Measurements from ENCODE around the gene POC1B.

Gene POC1B

DNA sequence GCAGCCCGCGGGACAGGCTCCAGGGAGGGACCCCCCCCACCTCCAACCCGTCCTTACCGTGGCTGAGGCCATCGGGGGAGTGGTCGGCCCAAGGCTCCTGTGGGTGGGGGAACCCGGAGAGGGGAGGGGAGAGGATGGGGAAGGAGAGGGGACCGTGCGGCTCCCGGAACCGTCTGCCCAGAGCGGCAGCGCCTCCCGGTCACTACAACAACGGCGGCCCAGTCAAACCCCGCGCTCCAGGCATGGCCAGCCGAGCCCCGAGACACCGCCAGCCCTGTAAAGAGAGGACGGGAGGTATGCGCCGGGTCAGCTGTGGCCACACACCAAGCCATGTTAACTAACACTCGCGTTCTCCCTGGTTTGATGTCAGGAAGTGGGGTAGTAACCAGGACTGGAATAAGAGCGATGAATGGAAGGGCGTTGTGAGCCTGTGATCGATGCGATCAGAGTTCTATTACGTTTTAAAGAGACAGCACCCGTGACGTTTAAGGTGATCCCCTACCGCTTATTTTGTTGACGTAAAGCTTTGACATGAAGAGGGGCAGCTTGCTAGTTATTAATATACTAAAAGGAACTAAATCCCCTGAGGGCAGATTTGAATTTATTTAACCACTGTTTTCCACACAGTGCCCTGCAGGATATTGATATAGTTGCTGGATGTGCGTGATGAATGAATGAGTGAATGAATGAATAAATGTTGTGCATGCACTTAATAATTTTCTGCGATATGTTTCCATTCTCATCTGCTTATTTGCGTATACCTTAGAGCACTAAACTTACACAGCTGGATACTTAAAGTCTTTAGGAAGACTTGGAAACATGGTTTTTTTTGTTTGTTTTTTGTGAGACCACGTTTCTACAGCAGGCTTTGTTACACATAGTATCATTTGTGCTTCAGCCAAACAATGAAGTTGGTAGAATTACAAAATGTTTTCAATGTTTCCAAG lies at the start of gene POC1B:
POC1B (minus strand) TSS at position 224 of the 947 bp plus-strand sequence; CDS start at position 72, 152 bp downstream.
- DNase-seq (ENCODE audit: low spot score): peak; percentile 79

- no peak for DNase-seq (ENCODE audit: low spot score)
Measured at GRCh38 chr12:89575374-89575773, 49.5 kb upstream of the POC1B start.

GRCh38 chr12:89574736-89575208 lies 48.9 kb upstream of the POC1B start:
- no peak for DNase-seq (ENCODE audit: low spot score)

DNA sequence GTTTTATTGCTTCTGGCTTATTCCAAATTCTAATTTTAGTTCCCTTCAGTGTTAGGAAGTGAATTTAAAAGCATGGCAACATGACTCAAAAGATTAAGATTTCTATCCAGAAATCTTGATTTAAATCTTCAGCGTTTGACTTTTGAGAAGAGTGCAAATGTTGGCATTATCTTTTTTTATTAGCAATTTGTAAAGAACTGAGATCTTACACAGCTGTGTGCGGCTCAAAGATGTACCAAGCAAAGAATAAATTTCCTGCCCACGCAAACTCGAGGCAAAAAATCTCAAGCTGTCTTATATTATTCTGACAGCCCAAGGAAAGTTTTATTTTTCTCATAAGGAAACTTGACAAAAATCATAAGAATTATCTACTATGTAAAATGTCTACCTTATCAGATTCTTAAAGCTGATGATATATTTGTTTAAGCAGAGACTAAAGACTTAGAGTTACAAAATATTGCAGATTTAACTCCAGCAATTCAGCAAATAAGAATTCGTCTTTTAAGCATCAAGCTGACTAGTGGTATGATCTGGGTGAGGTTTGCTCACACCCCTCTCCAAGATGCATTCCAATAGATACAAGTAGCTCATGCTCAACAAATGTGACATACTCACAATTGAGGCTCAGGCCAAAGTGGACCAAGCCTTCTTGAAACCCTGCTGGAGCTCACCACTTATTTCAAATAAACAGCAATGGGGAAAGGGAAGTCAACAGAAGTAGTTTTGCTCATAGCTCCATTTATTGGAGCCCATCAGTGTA lies 47.4 kb upstream of the POC1B start:
- DNase-seq (ENCODE audit: low spot score): no peak

DNA sequence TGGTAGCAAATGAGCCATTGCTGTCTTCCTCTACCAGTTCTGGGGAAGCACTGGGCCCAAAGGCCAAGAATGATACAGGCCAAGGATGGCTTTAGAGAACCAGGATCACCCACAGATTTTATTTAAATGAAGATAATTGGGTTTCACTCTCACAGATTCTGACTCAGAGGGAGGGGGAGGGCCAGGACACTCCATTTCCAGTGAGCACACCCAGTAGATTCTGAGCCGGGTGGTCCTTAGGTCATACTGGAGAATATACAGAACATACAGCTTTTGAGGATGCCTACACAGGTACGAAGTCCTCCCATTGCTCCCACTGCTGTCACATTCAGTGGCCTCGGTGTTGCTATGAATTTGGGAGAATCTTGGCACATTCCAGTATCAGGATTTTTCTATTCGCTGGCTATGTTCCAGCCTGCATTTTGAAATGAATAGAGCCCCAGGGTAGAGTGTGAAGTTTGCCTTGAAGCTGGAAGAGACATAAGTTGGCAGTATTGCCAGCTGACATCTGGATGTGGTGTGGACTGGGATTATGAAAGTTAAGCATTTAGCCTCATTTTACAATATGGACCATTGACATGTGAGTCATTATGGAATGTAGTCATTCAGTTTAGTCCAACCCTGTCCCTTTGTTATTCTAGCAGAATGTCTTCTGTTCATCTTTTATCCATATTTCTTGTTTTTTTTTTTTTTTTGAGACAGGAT lies 45.8 kb upstream of the POC1B start:
- DNase-seq (ENCODE audit: low spot score): no peak

DNA sequence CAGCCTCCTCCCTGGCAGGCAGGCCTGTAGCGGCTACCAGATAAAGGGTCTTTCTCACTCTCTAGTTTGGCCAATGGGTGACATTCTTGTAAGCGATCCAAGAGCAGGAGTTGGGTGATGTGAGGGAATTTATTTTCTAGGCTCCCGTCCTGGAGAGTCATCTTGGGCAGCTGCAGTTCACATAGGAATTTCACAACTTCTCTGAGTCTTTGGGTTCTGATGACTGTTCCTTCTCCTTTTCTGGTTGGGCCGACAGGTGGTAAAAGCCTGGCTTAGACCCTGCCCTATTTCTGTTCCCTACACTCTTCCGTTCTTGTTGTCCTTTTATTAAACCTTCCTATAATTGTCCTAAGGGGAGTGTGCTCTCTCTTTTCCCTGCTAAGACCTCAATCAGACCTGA lies 42.6 kb upstream of the POC1B start:
- no peak for DNase-seq (ENCODE audit: low spot score)

DNA sequence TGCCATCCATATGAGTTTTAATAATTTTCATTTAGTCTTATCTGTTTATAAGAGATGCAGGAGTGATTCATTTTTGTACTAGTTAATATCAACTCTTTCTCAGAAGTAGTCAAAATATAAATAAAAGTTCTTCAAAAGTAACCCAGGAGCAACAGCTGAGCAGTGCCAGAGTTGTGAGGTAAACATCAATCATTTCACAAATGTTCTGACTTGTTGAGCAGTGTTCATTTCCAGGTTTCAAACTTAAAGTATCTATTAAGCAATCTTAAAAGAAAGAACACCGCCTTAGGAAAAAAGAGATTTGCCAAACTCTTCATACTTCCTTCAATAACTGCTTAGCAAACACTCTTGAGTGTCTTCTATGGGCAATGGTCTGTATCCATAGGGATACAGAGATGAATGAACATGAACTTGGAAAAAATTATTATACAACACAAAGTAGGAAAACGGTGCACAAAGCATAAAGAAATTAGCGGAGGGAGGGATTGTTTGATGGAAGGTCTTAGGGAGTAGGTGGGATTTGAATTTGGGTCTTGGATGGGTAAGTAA lies 41.9 kb upstream of the POC1B start:
- no peak for DNase-seq (ENCODE audit: low spot score)

- no peak for DNase-seq (ENCODE audit: low spot score)
Measured at GRCh38 chr12:89566615-89567014, 40.8 kb upstream of the POC1B start.

DNA sequence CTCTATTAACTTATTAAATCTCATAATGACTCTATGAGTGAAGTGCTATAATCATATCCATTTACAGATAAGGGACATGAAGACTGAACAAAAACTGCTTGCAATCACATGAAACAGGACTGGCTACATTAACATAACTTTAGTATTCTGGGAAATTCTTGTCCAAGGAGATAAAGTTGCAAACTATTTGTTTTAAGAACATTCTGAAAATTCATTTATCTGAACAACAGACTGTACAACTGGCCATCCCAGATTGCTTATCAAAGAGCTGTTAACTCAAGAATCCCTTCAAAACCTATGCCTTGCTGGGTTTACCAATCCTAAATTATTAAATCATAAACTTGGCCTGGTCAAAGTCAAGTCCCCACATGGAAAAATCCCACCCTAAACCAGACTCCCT lies 39.2 kb upstream of the POC1B start:
- no peak for DNase-seq (ENCODE audit: low spot score)

DNA sequence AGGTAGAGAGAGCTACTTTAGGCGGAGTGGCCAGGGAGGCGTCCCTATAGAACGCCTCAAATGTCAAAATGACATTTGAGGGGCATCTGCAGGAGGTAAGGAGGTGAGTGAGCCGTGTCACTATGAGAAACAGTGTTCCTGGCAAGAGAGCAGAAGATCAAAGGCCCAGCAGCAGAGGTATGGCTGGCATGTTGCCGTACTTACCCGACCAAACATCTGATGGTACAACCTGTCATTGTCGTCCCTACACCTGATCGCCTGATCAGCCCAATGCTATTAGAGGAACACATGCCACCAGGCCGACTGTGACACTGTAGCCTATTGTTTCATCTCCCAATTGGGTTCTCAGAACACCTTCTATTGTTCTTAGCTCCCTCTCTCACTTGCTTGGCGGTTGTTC lies 33.9 kb upstream of the POC1B start:
- no peak for DNase-seq (ENCODE audit: low spot score)

DNA sequence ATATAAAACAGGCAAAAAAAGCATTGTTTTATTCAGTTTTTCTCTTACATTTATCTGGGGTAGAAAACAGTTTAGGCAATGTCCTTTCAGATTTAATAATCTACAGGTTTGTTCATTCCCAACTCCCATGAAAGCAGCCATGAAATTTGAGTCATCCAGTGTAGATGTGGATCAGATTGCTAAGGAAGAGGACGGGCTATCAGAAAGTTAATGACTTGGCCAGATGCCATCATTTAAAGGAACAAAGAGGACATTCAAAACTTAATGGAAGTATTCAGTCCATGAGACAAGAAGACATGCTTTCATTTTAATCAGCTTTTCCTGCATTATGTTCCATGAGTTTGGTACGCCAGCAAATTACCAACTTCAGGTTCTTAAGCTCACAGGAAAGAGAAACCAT lies 31.1 kb upstream of the POC1B start:
- DNase-seq (ENCODE audit: low spot score): no peak

DNA sequence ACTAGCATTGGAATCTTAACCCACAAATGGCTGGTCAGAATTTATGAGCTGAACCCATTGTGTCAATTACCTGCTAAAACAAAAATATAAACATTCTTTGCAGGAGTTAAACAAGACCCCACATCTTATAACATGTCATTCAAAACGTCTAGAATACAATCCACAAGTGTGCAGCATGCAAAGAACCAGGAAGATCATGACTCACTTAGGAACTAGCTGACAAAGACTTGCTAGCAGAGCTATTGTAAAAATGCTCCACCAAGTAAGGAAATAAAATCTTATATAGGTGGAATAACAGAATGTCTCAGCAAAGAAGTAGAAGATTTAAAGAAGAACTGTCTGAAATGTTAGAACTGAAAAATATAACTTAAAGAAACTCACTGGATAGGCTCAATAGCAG lies 26.5 kb upstream of the POC1B start:
- DNase-seq (ENCODE audit: low spot score): no peak

DNA sequence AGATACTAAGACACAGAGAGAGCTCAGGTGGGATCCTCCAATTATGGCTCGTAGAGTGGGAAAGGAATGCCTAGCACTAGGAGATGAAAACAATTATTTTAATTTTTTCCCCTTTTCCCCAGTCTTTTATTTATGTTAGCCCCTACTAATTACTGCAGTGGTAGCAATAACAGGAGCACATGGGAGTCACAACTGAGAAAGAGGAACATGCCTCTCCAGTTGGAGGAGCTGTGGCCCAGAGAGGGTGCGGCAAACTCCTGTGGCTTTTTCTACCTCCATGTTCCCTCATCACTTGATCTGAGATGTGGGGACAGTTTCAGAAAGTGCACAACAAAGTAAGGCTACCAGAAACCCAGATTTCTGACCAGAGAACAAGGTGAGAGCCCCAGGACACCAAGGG lies 25.9 kb upstream of the POC1B start:
- DNase-seq (ENCODE audit: low spot score): no peak

- DNase-seq (ENCODE audit: low spot score): no peak
Measured at GRCh38 chr12:89547101-89547500, 21.3 kb upstream of the POC1B start.

DNA sequence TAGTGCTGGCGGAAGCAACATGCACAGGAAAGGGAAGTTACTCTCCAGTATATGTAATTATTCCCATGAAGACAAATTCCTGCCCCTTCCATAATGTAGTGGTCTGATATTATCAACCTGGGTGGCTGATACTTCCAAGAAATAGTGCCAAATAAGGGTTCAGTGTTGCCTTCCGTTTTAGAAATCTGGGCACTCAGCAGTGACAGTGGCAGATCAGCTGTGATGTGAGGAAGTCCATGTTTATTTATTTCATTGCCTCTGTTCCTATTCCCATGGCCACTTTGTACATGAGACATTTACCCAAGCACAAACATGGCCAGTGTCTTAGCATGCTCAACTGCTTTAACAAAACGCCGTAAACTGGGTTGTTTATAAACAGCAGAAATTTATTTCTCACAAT lies 20.3 kb upstream of the POC1B start:
- no peak for DNase-seq (ENCODE audit: low spot score)

DNA sequence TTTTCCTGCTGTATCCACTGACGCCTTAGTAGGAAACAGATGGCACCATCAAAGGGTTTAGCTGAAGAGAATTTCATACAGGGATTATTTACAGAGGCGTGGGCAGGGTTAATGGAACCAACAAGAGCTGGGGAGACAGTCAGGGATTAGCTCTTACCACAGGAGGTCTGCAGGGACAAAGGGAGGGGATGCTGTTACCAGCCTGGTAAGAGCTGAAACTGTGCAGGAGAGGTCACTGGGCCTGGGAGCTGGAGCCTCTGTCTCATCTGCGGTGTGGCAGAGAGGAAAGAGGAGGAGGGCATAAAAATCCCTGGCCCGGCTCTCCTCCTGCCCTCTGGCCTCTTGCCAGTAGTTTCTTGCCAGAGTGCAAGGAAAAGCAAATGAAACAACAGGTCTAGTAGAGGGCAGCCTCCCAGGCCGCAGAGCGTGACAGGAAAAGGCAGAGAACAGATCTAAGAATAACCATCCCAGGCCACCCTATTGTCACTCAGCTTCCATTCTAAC lies 18.9 kb upstream of the POC1B start:
- no peak for DNase-seq (ENCODE audit: low spot score)

DNA sequence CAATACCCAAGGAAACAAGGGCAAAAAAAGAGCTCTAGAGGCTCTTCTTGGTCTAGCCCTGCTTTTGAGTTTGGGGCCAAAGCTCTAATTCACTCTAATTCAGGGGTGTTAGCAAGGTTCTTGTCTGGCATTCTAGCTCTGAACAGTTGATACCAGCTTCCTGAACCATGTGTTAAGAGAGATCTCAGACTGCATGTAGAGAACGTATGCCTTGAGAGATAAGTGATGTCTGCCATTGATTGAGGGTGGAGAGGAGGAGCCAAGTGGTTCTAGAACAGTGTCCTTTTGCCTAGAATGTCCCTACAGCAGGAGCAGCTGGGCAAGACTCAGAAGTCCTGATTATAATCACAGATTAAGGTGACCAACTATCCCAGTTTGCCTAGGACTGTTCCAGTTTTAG lies 18.2 kb upstream of the POC1B start:
- no peak for DNase-seq (ENCODE audit: low spot score)

GRCh38 chr12:89542912-89543592 lies 17.2 kb upstream of the POC1B start:
- peak; percentile 67 for DNase-seq (ENCODE audit: low spot score)

DNA sequence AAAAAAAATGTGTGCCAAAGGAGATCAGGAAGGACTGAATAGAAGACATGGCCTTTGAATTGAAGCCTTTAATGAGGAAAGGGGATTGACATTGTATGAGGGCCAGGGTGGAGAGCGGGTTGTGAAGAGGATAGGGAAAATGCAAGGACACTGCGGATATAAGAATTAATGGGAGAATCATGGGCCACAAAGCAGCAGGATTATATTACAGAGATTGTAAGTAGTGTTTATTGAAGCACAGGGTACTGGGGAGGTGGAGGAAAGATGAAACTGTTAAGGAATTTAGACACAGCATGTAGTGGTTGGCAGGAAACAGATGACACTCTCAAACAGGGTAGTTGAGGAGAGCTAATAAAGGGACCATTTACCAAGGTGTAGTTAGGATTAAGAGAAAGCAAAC lies 16.4 kb upstream of the POC1B start:
- DNase-seq (ENCODE audit: low spot score): no peak

GRCh38 chr12:89540586-89540985 lies 14.7 kb upstream of the POC1B start:
- no peak for DNase-seq (ENCODE audit: low spot score)

All from germinal center (tissue), 1 donor.